AG04450 (cell line): ENCODE data around the gene HGFAC. TPM values are rescaled to one million over a fixed set of nuclear protein-coding genes. Genes with fewer than 3 reads are reported as not detected.

Experiments
- CTCF ChIA-PET: fragments of 300-600, 350-600 bp; formaldehyde crosslinking; extraction: SDS; loops from one replicate; lab custom pipeline; 2022; ENCODE audit warnings: antibody characterized with exemption, inconsistent platforms; lab: Charles Lee
- POLR2A ChIA-PET: fragments of 350-600 bp; formaldehyde crosslinking; extraction: SDS; loops from one replicate; lab custom pipeline; 2021; ENCODE audit warnings: antibody characterized with exemption, inconsistent platforms; lab: Yijun Ruan, JAX
- DNase-seq: peaks from one replicate; pipeline ENCODE4 v3.0.0-alpha.2; 2011; ENCODE audit warnings: low read depth, low spot score
- H3K27ac ChIP-seq: one replicate; pipeline ENCODE4 v1.5.1; 2012; ENCODE audit warnings: low read depth, low read length, control low read depth
- H3K27me3 ChIP-seq: one replicate; pipeline ENCODE4 v1.6.0; 2012; ENCODE audit warnings: low read length; ENCODE audit not compliant: control insufficient read depth, insufficient read depth
- H3K4me3 ChIP-seq: 2 replicates; pipeline ENCODE4 v1.5.1; 2011; ENCODE audit warnings: mild to moderate bottlenecking, low read depth, low read length, control low read depth
- H3K9me3 ChIP-seq: 2 replicates; pipeline ENCODE4 v1.5.1; 2012; ENCODE audit warnings: low read length; ENCODE audit not compliant: control insufficient read depth, insufficient read depth
- polyA plus RNA-seq: library from polyadenylated mRNA; depleted of rRNA; stranded (reverse); fragments of >200 nt; gene quantifications from 2 replicates; pipeline ENCODE4 v1.2.3, GENCODE V29; 2011
- TF ChIP-seq, protein P1 (sequence below): IDR thresholded peaks from 2 replicates; pipeline ENCODE4 v1.5.1; 2011; ENCODE audit warnings: low read depth, low read length, control low read depth, inconsistent platforms

The HGFAC gene
- polyA plus RNA-seq, 1 experiment: not detected

DNA sequence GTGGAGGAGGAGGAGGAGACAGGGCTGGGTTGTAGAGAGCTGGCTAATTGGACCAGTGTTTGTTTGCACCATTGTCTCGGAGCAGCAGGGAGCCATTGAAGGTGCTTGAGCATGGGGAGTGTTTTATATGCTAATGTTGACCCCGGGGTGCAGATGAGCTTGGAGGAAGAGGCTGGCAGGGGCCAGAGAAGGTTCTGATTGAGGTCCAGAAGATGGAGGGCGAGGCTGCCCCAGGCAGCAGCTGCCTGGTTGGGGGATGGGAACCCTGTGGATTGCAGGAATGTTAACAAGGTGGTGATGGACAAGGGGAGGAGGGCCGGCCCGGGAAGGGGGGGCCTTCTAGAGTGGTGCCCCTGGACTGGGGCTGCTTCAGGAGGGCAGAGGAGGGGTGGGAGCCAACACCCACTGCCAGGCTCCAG is 39.4 kb downstream of the HGFAC start:
- TF ChIP-seq, protein P1, sequence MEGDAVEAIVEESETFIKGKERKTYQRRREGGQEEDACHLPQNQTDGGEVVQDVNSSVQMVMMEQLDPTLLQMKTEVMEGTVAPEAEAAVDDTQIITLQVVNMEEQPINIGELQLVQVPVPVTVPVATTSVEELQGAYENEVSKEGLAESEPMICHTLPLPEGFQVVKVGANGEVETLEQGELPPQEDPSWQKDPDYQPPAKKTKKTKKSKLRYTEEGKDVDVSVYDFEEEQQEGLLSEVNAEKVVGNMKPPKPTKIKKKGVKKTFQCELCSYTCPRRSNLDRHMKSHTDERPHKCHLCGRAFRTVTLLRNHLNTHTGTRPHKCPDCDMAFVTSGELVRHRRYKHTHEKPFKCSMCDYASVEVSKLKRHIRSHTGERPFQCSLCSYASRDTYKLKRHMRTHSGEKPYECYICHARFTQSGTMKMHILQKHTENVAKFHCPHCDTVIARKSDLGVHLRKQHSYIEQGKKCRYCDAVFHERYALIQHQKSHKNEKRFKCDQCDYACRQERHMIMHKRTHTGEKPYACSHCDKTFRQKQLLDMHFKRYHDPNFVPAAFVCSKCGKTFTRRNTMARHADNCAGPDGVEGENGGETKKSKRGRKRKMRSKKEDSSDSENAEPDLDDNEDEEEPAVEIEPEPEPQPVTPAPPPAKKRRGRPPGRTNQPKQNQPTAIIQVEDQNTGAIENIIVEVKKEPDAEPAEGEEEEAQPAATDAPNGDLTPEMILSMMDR: no peak
- ChIA-PET POLR2A (no interaction called here), CTCF (interaction anchor here (0.6 to 3.4 kb wide), 50 partner anchors 10 to 804 kb away, joined by 3 to 94 read pairs (median 4); no protein-coding TSS in a partner anchor)
- no peak overlapping the region for H3K27ac ChIP-seq
- H3K27me3 ChIP-seq: peaks cover 36% of the 10 kb centered on the region
- DNase-seq: no peak
- no peak overlapping the region for H3K4me3 ChIP-seq
- no peaks in the 10 kb centered on the region; the same call in 1 of the 2 replicates for H3K9me3 ChIP-seq

DNA sequence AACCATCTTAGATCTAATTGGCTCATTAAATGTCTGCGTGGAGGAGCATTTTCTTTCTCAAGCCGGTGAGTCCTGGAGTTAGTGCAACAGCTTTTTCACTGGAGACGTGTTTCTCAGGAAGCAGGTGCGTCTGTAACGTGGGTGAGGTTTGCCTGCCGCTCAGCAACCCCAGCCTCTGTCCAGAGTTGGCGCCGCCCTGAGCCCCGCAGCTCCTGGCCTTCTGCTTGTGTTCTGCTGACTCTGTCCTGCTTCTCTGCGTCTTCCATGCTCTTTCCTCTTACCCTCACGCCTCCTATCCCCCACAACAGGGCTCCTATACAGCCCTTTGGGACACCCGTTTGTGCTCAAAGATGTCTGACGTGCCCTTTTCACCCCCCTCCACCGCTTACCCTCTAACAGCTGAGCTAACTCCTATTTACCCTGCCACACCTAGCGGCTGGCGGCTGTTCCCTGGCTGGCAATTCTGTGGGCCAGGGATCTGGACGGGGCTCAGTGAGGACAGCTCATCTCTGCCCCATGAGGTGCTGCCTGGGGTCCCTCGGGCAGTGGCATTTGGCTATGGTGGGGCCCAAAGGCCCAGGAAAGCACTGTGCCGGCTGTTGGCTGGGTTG is 40.1 kb downstream of the HGFAC start:
- Histone ChIP-seq H3K4me3 (no peak overlapping the region), H3K27ac (no peak overlapping the region), H3K9me3 (no peaks in the 10 kb centered on the region; the same call in 1 of the 2 replicates), H3K27me3 (peaks cover 39% of the 10 kb centered on the region)
- no peak for DNase-seq
- TF ChIP-seq, protein P1: no peak
- CTCF ChIA-PET: interaction anchor here (1.0 to 3.4 kb wide), 10 partner anchors 11 to 471 kb away, joined by 3 to 94 read pairs (median 12); no protein-coding TSS in a partner anchor
- POLR2A ChIA-PET: no interaction called here

DNA sequence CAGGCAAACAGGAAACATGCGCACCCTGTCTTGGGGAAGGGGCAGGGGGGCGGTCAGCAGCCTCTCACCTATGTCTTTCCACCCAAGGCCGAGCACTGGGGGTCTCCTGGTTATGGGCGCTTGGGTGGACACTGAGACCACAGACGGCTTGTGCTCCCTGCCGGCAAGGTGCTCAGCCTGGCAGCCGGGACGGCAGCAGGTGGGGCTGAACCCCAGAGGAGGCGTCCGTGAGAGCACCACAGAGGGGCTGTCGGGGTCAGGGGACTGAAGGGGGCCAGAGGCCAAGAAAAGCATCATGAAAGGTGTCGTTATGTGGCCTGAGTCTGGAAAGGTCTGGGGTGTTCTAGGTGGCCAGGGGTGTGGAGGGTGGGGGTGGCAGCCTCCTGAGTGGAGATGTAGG is 40.9 kb downstream of the HGFAC start:
- CTCF ChIA-PET: interaction anchor here (0.6 to 3.4 kb wide), 2 partner anchors 31 to 293 kb away, joined by 3 to 13 read pairs; no protein-coding TSS in a partner anchor
- H3K27me3 ChIP-seq: peaks cover 40% of the 10 kb centered on the region
- TF ChIP-seq, protein P1: no peak

DNA sequence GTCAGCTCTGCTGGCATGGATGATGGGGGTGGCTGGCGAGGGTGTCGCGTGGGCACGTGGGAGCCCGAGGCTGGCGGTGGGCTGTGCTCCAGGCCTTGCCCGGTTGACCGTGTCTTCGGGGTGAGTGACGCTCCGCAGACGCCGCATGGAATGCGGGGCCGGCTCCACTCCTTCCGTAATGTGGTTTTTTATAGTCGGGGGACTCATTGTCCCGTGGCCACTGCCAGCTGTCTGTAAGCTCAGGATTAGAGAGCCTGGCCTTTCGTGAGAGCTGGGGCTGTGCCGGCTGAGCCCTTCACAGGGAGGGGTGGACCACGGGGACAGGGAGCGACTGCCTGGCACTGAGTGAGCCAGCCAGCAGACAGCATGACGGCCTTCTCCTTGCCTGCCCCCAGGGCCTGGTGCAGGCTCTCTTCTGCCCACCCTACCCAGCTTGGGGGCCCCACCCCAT is 41.7 kb downstream of the HGFAC start:
- ChIA-PET POLR2A (no interaction called here), CTCF (interaction anchor here (1.4 kb wide), 1 partner anchor 137 kb away, joined by 3 read pairs; no protein-coding TSS in a partner anchor)
- H3K27me3 ChIP-seq: peaks cover 38% of the 10 kb centered on the region
- H3K27ac ChIP-seq: no peak overlapping the region
- no peak overlapping the region for H3K4me3 ChIP-seq
- DNase-seq: no peak
- TF ChIP-seq, protein P1: no peak
- no peaks in the 10 kb centered on the region; the same call in 1 of the 2 replicates for H3K9me3 ChIP-seq

More for the DNA sequence above, 40.9 kb downstream of the HGFAC start:
- DNase-seq: no peak
- H3K4me3 ChIP-seq: no peak overlapping the region
- no peak overlapping the region for H3K27ac ChIP-seq
- POLR2A ChIA-PET: interaction anchor here (0.6 kb wide), 1 partner anchor 141 kb away, joined by 3 read pairs; no protein-coding TSS in a partner anchor
- no peaks in the 10 kb centered on the region; the same call in 1 of the 2 replicates for H3K9me3 ChIP-seq
